ACHN (cell line): Measurements from ENCODE around the gene C12orf60.

Experiments
- DNase-seq: peaks from one replicate; pipeline ENCODE4 v3.0.0-alpha.2; 2015
- in situ Hi-C: cut with HindIII; loops from 2 replicates; pipeline ENCODE4 v1.10.0; 2017; ENCODE audit warnings: low sequenced_read_pairs, low pct_ligation_motif_present, low pct_unique_long_range_greater_than_20kb

Gene C12orf60

DNA sequence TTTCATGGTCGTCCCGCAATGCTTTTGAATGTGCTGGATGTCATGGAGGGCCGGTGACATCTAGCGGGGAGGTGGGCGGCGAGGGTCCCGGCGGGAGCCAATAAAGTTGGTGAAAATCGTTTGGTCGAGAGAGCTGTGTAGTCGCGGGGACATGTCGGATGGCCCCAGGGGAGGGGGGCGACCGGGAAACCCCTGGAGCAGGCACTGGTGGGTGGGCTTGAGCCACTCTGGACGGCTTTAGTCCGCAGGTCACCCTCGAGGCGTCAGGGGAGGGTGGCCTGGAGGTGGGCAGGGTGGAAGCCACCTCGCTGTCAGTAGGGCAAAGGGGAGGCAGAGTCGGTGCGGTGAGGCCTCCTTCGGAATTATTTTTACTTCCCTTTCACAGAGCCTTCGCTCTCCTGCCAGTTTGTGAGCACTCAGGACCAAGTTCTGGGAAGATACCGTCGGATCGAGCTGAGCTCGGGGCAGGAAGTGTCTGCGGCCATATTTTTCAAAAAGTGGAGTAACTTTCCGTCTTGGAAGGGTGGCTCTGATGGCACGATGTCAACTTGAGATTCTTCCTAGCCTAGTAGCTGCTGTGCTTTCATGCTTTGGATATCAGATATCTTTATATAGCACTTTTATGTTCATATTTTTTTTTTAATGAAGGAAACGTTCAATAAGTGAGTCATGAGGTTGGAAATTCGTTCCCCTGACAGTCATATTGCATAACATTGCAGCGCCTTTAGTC lies 28.4 kb upstream of the C12orf60 start:
- in situ Hi-C loops: no loop called here
- peak; percentile 62 for DNase-seq

DNA sequence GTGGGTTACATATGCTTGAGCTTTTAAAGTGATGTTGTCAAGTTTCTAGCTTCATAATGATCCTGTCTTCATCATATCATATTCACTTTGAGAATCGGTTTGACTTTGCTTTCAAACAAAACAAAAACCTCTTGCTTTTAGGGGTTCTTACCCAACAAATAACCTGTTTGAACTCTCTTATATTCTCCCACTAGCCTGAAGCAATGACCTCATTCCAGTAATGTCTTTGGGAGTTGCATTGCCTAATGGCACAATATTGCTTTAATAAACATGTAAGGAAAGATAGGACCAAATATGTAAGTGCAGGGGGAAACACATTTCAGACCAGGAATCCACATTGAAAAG lies 27.9 kb upstream of the C12orf60 start:
- peak; percentile 49 for DNase-seq
- in situ Hi-C loops: no loop called here

DNA sequence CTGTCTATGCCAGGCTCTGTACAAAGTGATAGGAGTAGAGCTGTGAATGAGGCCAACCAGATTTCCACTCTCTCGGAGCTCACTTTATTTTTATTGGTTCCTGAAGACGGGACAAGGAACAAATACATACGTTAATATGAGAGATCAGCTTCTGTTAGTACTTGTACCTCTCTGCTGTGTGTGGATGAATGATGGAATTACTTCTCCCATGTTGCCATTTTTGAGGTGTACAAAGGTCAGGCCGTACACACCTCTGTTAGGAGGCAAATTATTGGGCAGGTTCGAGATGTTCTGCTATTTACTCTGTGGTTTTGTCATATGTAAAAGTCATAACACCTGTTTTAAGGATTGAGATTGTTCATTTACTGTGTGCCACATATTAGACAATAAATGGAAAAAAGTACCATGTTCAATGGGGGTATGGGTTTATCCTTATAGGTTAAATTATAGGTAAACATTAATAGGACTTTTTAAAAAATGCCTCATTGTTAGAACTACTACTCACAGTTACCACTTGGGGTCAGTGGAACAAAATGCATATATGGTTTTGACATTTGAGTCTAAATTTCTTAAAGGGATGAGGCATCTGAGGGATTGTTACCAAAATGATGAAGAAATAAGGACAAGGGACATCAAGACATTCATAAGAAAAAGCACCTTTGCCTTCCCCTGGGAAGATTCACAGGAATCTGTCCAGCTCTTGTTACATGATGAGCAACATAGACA lies 27.1 kb upstream of the C12orf60 start:
- in situ Hi-C loops: no loop called here
- DNase-seq: peak; percentile 28

DNA sequence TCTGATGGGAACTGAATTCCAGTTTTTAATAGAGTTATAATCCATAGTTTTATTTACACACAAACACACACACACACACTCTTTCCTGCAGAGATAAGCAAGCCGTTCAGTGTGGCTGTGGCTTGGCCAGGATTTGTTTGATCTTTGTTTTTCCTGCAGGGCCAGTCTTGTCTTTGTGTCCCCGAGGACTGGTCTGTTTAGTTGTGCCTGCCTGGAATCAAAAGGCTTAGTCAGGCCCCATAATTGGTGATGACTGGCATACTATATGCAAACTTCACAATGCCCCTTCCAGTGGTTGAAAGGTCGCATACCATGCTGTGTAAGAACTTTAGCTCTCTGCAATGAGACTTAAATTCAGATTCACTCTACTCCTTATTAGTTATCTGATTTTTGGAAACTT lies 26.2 kb upstream of the C12orf60 start:
- no peak for DNase-seq
- in situ Hi-C loops: no loop called here

DNA sequence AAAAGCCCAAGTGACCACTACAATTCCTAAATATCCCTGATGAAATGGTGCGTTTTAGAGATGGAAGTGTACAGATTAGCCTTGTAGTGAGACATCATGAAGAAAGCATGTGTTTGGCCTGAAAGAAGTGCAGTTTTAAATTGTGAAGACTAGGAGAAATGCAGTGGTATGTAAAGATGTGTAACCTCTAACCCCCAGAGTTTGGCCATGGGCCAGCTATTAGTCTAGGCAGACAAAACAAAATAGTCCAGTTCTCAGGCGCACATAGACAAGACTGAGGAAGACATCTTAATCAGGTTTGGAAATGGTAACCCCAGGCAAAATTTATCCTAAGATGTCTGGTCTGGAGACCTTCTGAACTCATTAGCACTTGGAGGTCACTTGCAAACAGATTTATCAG lies 23.6 kb upstream of the C12orf60 start:
- in situ Hi-C loops: no loop called here
- no peak for DNase-seq

DNA sequence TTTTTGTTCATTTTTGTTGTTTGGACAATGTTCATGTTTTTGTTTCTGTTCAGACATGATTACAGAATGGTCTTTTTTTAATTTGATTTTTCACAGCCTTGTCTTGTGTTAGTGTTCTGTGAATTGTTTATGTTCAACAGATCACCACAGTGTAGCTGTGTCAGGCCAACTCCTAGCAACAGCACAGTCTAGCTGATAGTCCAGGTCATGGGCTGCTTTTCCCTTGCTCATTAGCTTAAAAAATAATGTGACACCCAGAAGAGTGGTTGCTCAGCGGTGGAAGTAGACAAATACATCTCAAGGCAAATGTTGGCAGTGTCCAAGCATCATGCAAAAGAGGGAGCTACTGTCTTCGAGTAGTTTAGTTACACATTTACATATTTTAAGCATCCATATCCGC lies 22.6 kb upstream of the C12orf60 start:
- no peak for DNase-seq
- in situ Hi-C loops: no loop called here

DNA sequence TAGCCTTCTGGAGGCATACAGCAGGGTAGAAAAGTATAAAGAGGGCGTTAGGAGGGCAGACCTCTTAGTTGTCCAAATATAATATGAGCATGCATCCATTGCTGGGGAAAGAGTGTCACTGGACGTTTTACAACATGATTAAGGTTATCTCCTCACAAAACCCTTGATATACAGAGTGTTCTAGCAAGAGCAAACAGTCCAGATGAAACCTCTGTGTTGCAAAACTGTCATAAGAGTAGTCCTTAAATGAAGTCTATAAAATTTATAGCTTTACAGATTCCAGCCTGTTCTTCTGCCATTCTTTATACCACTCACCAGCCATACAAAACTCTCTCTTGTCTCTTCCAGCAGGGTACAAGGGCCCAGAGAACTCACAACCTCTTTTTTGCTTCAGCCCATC lies 21.9 kb upstream of the C12orf60 start:
- no peak for DNase-seq
- in situ Hi-C loops: no loop called here

DNA sequence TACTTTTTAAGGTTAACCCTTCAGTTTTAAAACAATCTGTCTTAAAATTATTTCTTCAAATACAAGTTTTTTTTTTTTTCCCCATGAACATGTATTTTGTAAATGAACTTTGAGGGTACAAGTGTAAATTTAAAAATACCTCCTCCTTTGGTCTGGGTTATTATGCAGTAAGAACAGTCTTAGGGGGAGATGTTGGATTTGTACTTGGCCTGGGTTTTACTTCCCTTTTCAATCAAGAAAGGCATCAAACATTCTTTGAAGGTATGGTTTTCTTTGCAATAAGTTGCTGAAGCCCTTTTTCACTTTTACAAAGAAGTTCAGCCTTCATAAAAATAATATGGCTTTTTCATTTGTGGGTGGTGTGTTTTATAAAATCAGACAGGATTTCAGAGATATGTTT lies 20.7 kb upstream of the C12orf60 start:
- in situ Hi-C loops: no loop called here

DNA sequence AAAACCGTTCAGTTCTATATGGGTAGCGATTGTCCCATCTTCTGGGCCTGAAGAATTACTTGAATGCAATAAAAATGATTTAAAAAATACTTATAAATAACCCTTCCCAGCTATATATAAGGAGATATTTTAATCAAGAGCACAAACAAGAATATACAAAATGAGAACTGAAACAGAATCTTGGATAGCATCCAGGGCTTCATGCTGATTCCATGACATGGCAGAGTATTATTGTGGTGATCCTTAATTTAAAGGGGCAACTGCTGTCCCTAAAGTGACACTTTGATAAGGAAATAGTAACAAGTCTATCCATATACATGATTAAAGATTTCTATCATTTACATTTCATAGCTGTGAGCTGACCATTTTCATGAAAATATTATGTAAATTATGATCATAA lies 19.0 kb upstream of the C12orf60 start:
- in situ Hi-C loops: no loop called here

More for the DNA sequence above, 20.7 kb upstream of the C12orf60 start:
- no peak for DNase-seq

DNA sequence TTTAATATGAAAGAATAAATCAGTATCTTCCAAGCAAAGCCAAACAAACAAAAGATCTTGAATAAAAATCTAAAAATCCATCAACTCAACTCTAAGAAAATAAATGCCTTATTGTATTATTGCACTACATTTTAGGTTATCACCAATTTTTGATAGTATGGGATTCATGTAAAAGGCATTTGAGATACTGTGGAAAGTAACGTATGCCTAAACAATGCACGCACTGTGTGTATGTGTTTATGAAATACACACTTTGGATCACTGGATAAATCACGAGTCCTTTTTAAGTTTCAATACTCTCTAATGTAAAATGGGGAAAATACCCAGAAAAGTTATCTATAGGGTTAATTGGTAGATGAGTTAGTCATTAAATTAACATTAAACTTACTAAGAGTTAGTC lies 17.9 kb upstream of the C12orf60 start:
- in situ Hi-C loops: no loop called here

More for the DNA sequence above, 19.0 kb upstream of the C12orf60 start:
- DNase-seq: no peak

DNA sequence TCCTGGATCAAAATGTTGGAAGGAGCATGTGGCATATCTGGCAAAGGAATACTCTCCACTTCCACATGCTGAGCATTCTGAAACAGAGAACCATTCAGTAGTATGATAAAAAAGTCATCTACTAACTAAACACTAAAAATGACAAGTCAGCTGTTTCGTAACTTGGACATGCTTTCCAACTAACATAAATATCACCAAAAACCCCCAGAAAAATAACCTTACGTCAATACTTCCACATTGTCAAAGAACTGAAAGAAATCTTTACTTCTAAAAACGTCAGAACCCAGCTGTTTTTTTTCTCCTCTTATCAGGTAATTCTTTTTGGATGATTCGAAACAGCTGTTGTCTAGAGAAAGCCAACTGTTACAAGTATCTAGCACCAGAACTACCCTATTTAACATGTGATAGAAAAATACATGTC lies 8.4 kb upstream of the C12orf60 start:
- in situ Hi-C loops: no loop called here
- no peak for DNase-seq

More for the DNA sequence above, 17.9 kb upstream of the C12orf60 start:
- DNase-seq: no peak

DNA sequence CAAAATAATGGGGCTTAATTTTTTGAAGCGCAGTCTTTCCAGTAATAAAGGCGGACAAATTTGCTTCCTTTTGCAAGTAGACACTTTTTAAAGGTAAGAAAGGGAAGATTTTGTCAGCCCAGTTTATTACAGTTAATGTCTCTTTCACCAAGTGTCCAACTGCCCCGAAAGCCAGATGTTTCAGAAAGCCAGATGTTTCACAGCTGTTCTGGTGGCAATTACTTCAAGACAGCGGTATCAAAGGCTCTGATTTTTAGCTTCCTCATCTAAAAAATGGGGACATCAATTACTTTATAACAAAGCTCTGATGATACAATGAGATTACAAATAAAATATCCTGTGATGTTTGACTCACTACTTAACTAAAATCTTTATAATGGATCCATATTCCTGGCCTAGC lies 1.2 kb upstream of the C12orf60 start:
- in situ Hi-C loops: no loop called here
- DNase-seq: no peak

DNA sequence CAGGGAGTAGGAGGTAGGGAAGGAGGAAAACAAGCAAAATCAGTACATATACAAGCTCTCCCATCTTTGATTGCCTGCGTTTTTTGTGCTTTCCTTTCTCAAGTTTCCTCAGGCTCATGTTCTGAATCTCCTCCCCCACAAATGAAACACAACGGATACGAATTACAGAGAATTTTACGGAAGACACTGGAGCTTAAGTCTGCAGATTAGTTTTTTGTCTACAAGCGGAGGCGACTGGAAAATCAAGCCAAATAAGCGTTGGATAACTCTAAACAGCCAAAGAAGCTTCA lies 804 bp upstream of the C12orf60 start:
- DNase-seq: no peak
- in situ Hi-C loops: no loop called here

DNA sequence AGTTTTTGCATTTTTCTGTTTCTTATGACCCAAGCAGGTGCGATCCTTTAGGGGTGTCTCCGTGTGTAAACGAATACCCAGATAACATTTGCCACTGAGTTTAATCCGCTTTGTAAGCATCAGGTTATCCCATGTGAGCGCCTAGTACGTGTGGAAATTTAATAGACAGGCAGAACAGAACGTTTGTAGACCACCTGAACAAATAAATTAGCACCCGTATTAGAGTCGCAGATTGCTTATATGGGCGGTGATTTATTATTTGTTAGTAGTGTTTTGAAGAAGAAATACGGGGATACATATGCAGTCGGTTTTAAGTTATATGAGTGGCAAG lies 325 bp downstream of the C12orf60 start:
- in situ Hi-C loops: no loop called here
- no peak for DNase-seq

DNA sequence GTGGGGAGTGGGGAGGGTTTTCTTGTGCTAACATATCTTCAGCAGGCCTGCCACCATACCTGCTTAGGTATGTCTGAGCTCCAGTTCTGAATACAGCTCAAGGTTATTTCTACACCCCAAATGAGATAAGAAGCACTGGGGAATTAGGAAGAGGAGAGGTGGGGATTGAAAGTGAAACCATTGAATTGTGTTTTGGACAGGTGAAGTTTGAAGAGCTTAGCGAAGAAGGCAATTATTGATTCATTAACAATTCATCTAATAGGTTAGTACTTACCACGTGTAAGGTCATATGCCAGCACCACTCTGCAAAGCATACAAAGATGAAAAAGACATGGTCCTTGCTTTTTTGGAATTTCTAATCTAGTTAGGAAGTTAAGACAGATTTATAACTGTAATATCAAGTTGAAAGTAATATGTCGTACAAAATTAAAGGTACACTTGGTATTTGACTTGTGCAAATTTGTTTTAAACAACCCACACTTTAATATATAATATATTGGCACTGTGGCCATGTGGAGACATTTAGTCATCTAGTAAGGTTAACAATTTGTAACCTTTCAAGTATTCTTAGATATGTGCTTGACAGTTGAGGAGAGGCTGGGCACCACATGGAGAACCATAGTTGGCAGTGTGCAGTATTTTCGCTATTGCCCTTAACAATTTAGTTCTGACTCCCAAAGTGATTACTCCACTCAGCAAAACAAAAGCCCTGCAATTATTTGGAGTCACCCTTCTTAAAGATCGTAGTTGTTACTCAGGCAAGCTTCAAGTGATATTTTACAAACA lies 6.9 kb downstream of the C12orf60 start:
- in situ Hi-C loops: no loop called here
- no peak for DNase-seq

DNA sequence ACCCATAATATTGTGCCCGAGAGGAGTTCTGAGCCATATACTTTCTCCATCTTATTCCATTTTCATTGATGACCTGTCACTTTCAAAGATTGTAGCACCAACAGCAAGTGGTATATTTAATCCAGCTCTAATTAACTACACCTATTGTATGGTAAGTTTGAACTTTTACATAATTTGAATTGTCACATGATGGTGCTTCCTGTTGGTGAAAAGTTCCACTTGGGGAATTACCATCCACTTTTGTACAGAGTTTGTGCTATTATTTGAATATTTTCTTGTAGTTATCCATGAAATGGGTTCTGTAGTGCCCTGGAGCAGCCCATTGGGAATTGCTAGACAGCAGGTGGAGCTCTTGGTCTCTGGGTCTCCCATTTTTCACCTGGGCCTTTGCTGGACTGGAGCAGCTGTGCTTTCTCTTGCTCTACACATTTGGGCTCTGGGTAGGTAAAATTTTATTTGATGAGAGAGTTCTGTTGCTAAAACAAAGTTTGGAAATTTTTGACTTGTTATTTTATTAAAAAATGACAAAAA lies 7.5 kb downstream of the C12orf60 start:
- in situ Hi-C loops: no loop called here
- peak; percentile 67 for DNase-seq

DNA sequence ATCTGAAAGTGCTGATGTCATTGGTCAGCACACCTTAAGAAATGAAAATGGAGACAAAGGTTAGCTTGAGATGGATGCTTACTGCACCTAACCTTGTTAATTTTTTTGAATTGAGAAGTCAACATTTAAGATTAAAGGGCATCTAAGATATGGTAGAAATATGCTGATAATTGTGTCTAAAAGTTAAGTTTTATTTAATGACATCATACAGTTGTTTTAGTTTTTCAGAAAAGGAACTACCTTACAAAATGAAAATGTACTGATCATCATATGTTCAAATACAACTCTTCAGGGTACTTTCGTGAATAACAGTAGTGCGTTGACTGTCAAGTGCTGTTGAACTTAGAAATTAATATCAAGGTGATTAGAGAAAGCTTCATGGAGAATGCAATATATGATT lies 8.0 kb downstream of the C12orf60 start:
- in situ Hi-C loops: no loop called here
- DNase-seq: no peak

DNA sequence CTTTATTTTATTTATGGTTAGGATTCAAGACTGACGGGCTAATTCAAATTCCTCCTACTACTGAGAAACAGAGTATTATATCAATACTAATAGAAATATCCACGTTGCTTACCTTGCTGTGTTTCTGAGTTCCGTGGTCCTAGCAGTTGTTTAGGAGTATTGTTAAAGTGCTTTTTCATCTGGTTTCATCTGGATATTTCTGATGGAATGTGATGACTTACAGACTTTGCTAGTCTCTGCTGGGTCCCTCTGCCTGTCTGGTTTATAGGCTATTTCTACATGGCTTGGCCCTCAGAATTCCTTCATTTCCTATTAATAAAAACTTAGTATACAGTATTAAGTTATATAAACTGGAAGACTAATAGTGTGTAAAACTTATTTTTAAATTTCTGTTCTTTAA lies 10.5 kb downstream of the C12orf60 start, which contains the start of gene SMCO3:
TSS of gene SMCO3 (minus strand) at position 169 of the 400 bp plus-strand sequence. CDS start 7,502 bp downstream, outside the sequence.
- DNase-seq: no peak
- in situ Hi-C loops: no loop called here

DNA sequence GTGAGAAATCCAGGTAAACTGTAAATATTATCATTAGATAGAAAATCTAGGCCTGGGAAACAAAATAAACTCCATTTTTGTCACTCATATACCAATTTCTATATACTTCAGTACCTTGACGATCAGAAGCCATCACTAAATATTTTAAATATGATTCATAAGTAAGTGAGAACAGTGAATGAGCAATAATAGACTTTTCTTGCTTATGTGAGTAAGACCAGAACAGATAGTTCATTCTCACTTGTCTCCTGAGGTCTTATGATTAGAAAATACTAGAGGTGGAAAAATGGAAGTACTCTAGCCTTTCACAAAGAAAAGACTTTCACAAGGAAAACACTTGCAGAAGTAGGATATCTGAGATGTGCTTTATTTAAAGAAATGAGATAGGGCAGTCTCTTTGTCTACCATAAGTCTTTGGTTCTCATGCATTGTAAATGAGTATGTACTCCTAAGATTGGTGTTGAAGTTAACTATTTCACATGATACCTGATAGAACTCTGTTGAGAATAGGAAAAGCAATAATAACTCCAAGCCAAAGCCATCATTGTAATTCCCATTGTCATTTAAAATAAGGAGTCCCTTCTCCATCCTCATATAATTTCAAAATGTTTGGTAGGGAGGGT lies 20.7 kb downstream of the C12orf60 start:
- in situ Hi-C loops: no loop called here
- no peak for DNase-seq
